NB4 (cell line): ENCODE results near the gene ORMDL2.
A peak's percentile ranks its signal among the peaks of the same experiment; 100 is the strongest.

ENCODE experiments used
- DNase-seq: peaks from one replicate; pipeline ENCODE4 v3.0.0; 2010; ENCODE audit warnings: low read depth
- H3K4me3 ChIP-seq: one replicate; pipeline ENCODE4 v1.5.1; 2011; ENCODE audit warnings: mild to moderate bottlenecking, low read depth, low read length, moderate library complexity
- CTCF ChIP-seq: IDR thresholded peaks from one replicate; pipeline ENCODE4 v1.5.1; 2012; ENCODE audit warnings: low read depth, low read length
- MAX ChIP-seq: IDR thresholded peaks from 2 replicates; pipeline ENCODE4 v1.6.1; 2011; ENCODE audit warnings: low read depth, low read length
- MYC ChIP-seq: IDR thresholded peaks from 2 replicates; pipeline ENCODE4 v1.6.1; 2011; ENCODE audit warnings: low read depth, low read length
- POLR2A ChIP-seq: IDR thresholded peaks from 2 replicates; pipeline ENCODE4 v1.6.1; 2011; ENCODE audit warnings: mild to moderate bottlenecking; ENCODE audit not compliant: insufficient read length; ENCODE audit errors: extremely low read depth

Gene ORMDL2

GRCh38 chr12:55845361-55845760, 27.5 kb downstream of the ORMDL2 start:
- DNase-seq: peak; percentile 27
- TF ChIP-seq CTCF (no peak), POLR2A (no peak), MAX (no peak), MYC (no peak)
- no peak overlapping the region for H3K4me3 ChIP-seq

GRCh38 chr12:55845785-55846496, 28.1 kb downstream of the ORMDL2 start:
- H3K4me3 ChIP-seq: no peak overlapping the region
- DNase-seq: no peak
- TF ChIP-seq CTCF (no peak), MYC (no peak), POLR2A (no peak), MAX (no peak)

GRCh38 chr12:55847033-55847432, 29.2 kb downstream of the ORMDL2 start:
- no peak overlapping the region for H3K4me3 ChIP-seq
- peak; percentile 79 for DNase-seq
- TF ChIP-seq POLR2A: no peak
- TF ChIP-seq MAX: 0 out of 2 replicates have a peak, but pooled peaks have one; percentile 31

GRCh38 chr12:55847603-55848291, 29.9 kb downstream of the ORMDL2 start:
- no peak for TF ChIP-seq CTCF
- TF ChIP-seq MAX: no peak
- peak; percentile 32; the same call in 1 of the 2 replicates for TF ChIP-seq MYC
- H3K4me3 ChIP-seq: peak overlapping the region; percentile 36
- DNase-seq: peak; percentile 92

GRCh38 chr12:55849616-55850343, 31.9 kb downstream of the ORMDL2 start:
- no peak for DNase-seq
- H3K4me3 ChIP-seq: no peak overlapping the region
- TF ChIP-seq MYC: no peak
- TF ChIP-seq MAX: no peak
- TF ChIP-seq POLR2A: no peak
- TF ChIP-seq CTCF: no peak

GRCh38 chr12:55850401-55850800, 32.6 kb downstream of the ORMDL2 start:
- TF ChIP-seq POLR2A: no peak
- TF ChIP-seq MAX: no peak
- TF ChIP-seq MYC: no peak
- H3K4me3 ChIP-seq: no peak overlapping the region
- DNase-seq: no peak
